ENCODE measurements around the gene CES3. TPM values are rescaled to one million over a fixed set of nuclear protein-coding genes. Genes with fewer than 3 reads are reported as not detected.

Gene CES3
- polyA plus RNA-seq, 1 donor from 2014 or later = 1.8 TPM

DNA sequence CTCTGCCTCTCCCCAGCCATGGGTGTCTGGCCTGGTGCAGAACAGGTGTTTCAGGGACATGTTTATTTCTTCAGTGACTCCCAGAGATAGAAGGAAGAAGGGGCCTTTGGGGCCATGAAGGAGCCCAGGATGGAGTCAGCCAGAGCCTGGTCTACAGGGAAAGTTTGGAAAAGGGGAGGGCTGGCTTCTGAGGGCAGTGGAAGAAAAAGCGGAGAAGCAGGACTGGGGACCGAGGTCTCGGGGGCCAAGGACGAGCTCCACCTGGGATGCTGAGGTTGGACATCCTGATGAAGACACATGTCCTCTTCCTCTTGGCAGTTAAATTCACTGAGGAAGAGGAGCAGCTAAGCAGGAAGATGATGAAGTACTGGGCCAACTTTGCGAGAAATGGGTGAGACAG is 18.1 kb upstream of the CES3 start:
- Histone ChIP-seq H3F3A (ENCODE audit: insufficient read depth, low read length, poor library complexity, severe bottlenecking) (no peaks in the 10 kb centered on the region), H3K4me2 (ENCODE audit: low read length) (no peak overlapping the region), H3K79me2 (replicated peaks; ENCODE audit: insufficient read depth, low read length) (no peaks in the 10 kb centered on the region), H3K36me3 (ENCODE audit: insufficient read depth, low read length) (no peaks in the 10 kb centered on the region), H4K20me1 (ENCODE audit: insufficient read depth) (no peaks in the 10 kb centered on the region), H3K9ac (ENCODE audit: low read length) (no peak overlapping the region), H3K9me2 (ENCODE audit: insufficient read depth, low read length) (no peaks in the 10 kb centered on the region), H2AFZ (ENCODE audit: low read depth, low read length) (no peak overlapping the region), H3K27me3 (ENCODE audit: insufficient read depth, low read depth, low read length) (peaks cover 4% of the 10 kb centered on the region), H3K27ac (ENCODE audit: low read length) (no peak overlapping the region), H3K4me3 (ENCODE audit: low read length) (no peak overlapping the region), H3K9me3 (ENCODE audit: low read length) (no peaks in the 10 kb centered on the region)
- no peak for TF ChIP-seq EP300 (conservative IDR thresholded peaks at IDR 0.05; ENCODE audit: poor library complexity, severe bottlenecking)
- no peak for TF ChIP-seq POLR2AphosphoS5 (IDR thresholded peaks at IDR 0.05)
- no peak for TF ChIP-seq MXI1 (conservative IDR thresholded peaks at IDR 0.05; ENCODE audit: poor library complexity, severe bottlenecking)
- no peak for TF ChIP-seq SMC3 (conservative IDR thresholded peaks at IDR 0.05; ENCODE audit: poor library complexity)
- TF ChIP-seq EZH2 (IDR thresholded peaks at IDR 0.05; ENCODE audit: borderline replicate concordance, insufficient read depth, low read length, poor library complexity, severe bottlenecking) = no peak
- TF ChIP-seq RAD21 (conservative IDR thresholded peaks at IDR 0.05) = no peak
- no peak for TF ChIP-seq TAF1 (IDR thresholded peaks at IDR 0.05; ENCODE audit: low read depth)
- TF ChIP-seq, protein P1, sequence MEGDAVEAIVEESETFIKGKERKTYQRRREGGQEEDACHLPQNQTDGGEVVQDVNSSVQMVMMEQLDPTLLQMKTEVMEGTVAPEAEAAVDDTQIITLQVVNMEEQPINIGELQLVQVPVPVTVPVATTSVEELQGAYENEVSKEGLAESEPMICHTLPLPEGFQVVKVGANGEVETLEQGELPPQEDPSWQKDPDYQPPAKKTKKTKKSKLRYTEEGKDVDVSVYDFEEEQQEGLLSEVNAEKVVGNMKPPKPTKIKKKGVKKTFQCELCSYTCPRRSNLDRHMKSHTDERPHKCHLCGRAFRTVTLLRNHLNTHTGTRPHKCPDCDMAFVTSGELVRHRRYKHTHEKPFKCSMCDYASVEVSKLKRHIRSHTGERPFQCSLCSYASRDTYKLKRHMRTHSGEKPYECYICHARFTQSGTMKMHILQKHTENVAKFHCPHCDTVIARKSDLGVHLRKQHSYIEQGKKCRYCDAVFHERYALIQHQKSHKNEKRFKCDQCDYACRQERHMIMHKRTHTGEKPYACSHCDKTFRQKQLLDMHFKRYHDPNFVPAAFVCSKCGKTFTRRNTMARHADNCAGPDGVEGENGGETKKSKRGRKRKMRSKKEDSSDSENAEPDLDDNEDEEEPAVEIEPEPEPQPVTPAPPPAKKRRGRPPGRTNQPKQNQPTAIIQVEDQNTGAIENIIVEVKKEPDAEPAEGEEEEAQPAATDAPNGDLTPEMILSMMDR (IDR thresholded peaks at IDR 0.05; ENCODE audit: poor library complexity, severe bottlenecking) = no peak
- no peak for TF ChIP-seq REST (IDR thresholded peaks at IDR 0.05; ENCODE audit: borderline replicate concordance)

DNA sequence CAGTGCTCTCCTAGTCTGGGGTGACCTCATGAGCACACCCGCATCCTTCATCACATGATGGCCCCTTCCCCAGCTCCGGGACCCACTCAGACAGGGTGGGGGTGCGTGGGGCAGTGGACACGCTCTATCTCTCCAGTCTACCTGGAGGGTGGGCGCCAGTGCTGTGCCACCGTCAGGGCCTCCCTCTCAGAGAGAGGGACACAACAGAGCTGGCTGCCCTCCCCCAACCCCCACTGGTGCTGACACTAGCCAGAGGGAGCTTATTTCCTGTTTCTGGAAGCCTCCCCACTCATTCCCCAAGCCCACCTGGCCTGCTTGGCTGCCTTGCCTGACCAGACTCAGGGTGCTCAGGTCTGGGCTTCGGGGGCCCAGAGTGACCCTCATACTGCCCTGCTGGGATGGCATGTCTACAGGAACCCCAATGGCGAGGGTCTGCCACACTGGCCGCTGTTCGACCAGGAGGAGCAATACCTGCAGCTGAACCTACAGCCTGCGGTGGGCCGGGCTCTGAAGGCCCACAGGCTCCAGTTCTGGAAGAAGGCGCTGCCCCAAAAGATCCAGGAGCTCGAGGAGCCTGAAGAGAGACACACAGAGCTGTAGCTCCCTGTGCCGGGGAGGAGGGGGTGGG is 17.5 kb upstream of the CES3 start:
- H3F3A ChIP-seq (ENCODE audit: insufficient read depth, low read length, poor library complexity, severe bottlenecking) = no peaks in the 10 kb centered on the region
- H4K20me1 ChIP-seq (ENCODE audit: insufficient read depth) = no peaks in the 10 kb centered on the region
- TF ChIP-seq EZH2 (IDR thresholded peaks at IDR 0.05; ENCODE audit: borderline replicate concordance, insufficient read depth, low read length, poor library complexity, severe bottlenecking) (no peak), SMC3 (conservative IDR thresholded peaks at IDR 0.05; ENCODE audit: poor library complexity) (no peak), TAF1 (IDR thresholded peaks at IDR 0.05; ENCODE audit: low read depth) (no peak), EP300 (conservative IDR thresholded peaks at IDR 0.05; ENCODE audit: poor library complexity, severe bottlenecking) (no peak)
- no peaks in the 10 kb centered on the region for H3K9me3 ChIP-seq (ENCODE audit: low read length)
- no peak overlapping the region for H3K9ac ChIP-seq (ENCODE audit: low read length)
- no peaks in the 10 kb centered on the region for H3K9me2 ChIP-seq (ENCODE audit: insufficient read depth, low read length)
- H3K79me2 ChIP-seq (replicated peaks; ENCODE audit: insufficient read depth, low read length) = no peaks in the 10 kb centered on the region
- H2AFZ ChIP-seq (ENCODE audit: low read depth, low read length) = no peak overlapping the region
- no peak overlapping the region for H3K4me3 ChIP-seq (ENCODE audit: low read length)
- peaks cover 10% of the 10 kb centered on the region for H3K27me3 ChIP-seq (ENCODE audit: insufficient read depth, low read depth, low read length)
- no peak overlapping the region for H3K4me2 ChIP-seq (ENCODE audit: low read length)
- no peak overlapping the region for H3K27ac ChIP-seq (ENCODE audit: low read length)
- H3K36me3 ChIP-seq (ENCODE audit: insufficient read depth, low read length) = no peaks in the 10 kb centered on the region
